WTC11 (cell line): ENCODE results near the gene PDZD2. TPM values are rescaled to one million over a fixed set of nuclear protein-coding genes. Genes with fewer than 3 reads are reported as not detected.

ENCODE experiments used
- ARID4B ChIP-seq: sonication (generic); formaldehyde crosslinking; IDR thresholded peaks from 2 replicates; pipeline ENCODE4 v1.8.0; 2023; ENCODE audit warnings: missing genetic modification reagents, mild to moderate bottlenecking, borderline replicate concordance
- CBFB ChIP-seq: sonication (generic); formaldehyde crosslinking; IDR thresholded peaks from 2 replicates; pipeline ENCODE4 v1.8.1; 2022; ENCODE audit warnings: mild to moderate bottlenecking, low read depth, missing genetic modification reagents
- NFE2L1 ChIP-seq: sonication (generic); formaldehyde crosslinking; IDR thresholded peaks from 2 replicates; pipeline ENCODE4 v1.8.1; 2023; ENCODE audit warnings: missing genetic modification reagents
- RORB ChIP-seq: fragments of 250-450 bp; sonication (Bioruptor Pico); IDR thresholded peaks from 2 replicates; pipeline ENCODE4 v1.9.0; 2021; ENCODE audit warnings: mild to moderate bottlenecking
- SMAD3 ChIP-seq: sonication (generic); formaldehyde crosslinking; IDR thresholded peaks from 2 replicates; pipeline ENCODE4 v1.8.0; 2022; ENCODE audit warnings: missing genetic modification reagents, mild to moderate bottlenecking, borderline replicate concordance
- SOX15 ChIP-seq: fragments of 250-450 bp; sonication (Bioruptor Pico); IDR thresholded peaks from 2 replicates; pipeline ENCODE4 v1.9.0; 2021; ENCODE audit warnings: mild to moderate bottlenecking
- TEAD4 ChIP-seq: sonication (generic); formaldehyde crosslinking; IDR thresholded peaks from 2 replicates; pipeline ENCODE4 v1.8.0; 2022; ENCODE audit warnings: mild to moderate bottlenecking, missing genetic modification reagents
- ZNF416 ChIP-seq: fragments of 250-450 bp; sonication (Bioruptor Pico); IDR thresholded peaks from 2 replicates; pipeline ENCODE4 v1.9.0; 2021; ENCODE audit warnings: mild to moderate bottlenecking, inconsistent platforms
- ZNF532 ChIP-seq: fragments of 250-450 bp; sonication (Bioruptor Pico); IDR thresholded peaks from 2 replicates; pipeline ENCODE4 v1.9.0; 2021; ENCODE audit warnings: mild to moderate bottlenecking, borderline replicate concordance
- microRNA-seq: library from miRNA; unstranded; fragments of <30 nt; microRNA quantifications from one replicate; pipeline ENCODE4 v1.2.0, GENCODE V29; 2022; ENCODE audit warnings: borderline number of aligned reads
- total RNA-seq: library from RNA; stranded (reverse); gene quantifications from 3 replicates; pipeline ENCODE4 v1.2.3, GENCODE V29; 2021
- TF ChIP-seq, protein P1 (sequence below): sonication (generic); formaldehyde crosslinking; IDR thresholded peaks from 2 replicates; pipeline ENCODE4 v1.8.1; 2023; ENCODE audit warnings: mild to moderate bottlenecking, moderate library complexity, missing genetic modification reagents

The PDZD2 gene
- total RNA-seq, 1 experiment from 2014 or later, result 11.4 TPM

GRCh38 chr5:32160228-32160627 lies 521.3 kb downstream of the PDZD2 start (continued):
- no peak for TF ChIP-seq ZNF532 (CRISPR knock-in tag)
- TF ChIP-seq ARID4B (CRISPR knock-in tag), result no peak
- no peak for TF ChIP-seq TEAD4 (CRISPR knock-in tag)
- no peak for TF ChIP-seq SOX15 (CRISPR knock-in tag)
- TF ChIP-seq, protein P1, sequence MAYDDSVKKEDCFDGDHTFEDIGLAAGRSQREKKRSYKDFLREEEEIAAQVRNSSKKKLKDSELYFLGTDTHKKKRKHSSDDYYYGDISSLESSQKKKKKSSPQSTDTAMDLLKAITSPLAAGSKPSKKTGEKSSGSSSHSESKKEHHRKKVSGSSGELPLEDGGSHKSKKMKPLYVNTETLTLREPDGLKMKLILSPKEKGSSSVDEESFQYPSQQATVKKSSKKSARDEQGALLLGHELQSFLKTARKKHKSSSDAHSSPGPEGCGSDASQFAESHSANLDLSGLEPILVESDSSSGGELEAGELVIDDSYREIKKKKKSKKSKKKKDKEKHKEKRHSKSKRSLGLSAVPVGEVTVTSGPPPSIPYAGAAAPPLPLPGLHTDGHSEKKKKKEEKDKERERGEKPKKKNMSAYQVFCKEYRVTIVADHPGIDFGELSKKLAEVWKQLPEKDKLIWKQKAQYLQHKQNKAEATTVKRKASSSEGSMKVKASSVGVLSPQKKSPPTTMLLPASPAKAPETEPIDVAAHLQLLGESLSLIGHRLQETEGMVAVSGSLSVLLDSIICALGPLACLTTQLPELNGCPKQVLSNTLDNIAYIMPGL (CRISPR knock-in tag), result no peak
- TF ChIP-seq SMAD3 (CRISPR knock-in tag), result no peak
- TF ChIP-seq RORB, result no peak
- no peak for TF ChIP-seq CBFB
- no peak for TF ChIP-seq ZNF416
- TF ChIP-seq NFE2L1 (CRISPR knock-in tag), result no peak

Small RNA genes lying within 50 kb of the gene (microRNA-seq; reads per million reads assigned to microRNA genes)
- not detected for gene MIR4279

Other genes starting within 250 kb of the PDZD2 start
- gene DROSHA, start 107.0 kb upstream of the PDZD2 start, total RNA-seq, result 102 to 125 TPM (median 110 TPM) in 3 replicates
- gene C5orf22, start 106.8 kb upstream of the PDZD2 start, total RNA-seq, result 30.8 to 40.6 TPM (median 36.6 TPM) in 3 replicates